A549 treated with DMSO at 1 μM for 4 hours (cell line): ENCODE results near the gene PCSK9. TPM values are rescaled to one million over a fixed set of nuclear protein-coding genes. Genes with fewer than 3 reads are reported as not detected.

ENCODE experiments used
- total RNA-seq: library from RNA; stranded (reverse); fragments of 200-300 nt; extraction: Qiagen RNA extraction; gene quantifications from 5 replicates; pipeline ENCODE4 v1.2.3, GENCODE V29; 2022; ENCODE audit warnings: low read depth

The PCSK9 gene
- total RNA-seq, result 3.8 to 4.6 TPM (median 4.1 TPM) in 5 replicates

DNA sequence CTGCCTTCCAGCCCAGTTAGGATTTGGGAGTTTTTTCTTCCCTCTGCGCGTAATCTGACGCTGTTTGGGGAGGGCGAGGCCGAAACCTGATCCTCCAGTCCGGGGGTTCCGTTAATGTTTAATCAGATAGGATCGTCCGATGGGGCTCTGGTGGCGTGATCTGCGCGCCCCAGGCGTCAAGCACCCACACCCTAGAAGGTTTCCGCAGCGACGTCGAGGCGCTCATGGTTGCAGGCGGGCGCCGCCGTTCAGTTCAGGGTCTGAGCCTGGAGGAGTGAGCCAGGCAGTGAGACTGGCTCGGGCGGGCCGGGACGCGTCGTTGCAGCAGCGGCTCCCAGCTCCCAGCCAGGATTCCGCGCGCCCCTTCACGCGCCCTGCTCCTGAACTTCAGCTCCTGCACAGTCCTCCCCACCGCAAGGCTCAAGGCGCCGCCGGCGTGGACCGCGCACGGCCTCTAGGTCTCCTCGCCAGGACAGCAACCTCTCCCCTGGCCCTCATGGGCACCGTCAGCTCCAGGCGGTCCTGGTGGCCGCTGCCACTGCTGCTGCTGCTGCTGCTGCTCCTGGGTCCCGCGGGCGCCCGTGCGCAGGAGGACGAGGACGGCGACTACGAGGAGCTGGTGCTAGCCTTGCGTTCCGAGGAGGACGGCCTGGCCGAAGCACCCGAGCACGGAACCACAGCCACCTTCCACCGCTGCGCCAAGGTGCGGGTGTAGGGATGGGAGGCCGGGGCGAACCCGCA lies at the start of gene PCSK9:
TSS of gene PCSK9 (plus strand) at position 207 of the 741 bp plus-strand sequence. CDS start at position 497, 290 bp downstream.

DNA sequence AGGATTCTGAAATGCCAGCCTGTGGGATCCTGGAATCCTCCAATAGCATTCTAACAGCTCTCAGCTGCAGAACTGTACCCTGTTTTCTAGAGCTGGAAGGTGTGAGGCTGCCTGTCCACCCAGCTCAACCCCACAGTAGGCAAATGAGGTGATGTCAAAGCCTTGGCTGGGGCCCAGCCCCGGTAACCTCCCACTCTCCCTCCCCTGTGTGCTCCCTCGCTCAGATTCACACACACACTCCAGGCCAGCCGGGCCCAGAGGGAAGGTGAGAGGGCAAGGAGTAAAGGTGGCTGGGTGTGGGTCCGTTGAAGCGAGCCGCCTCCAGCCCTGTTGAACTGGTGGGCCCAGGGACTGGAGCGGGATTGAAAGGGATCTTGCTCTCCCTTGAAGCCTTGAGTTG lies 40.7 kb upstream of the PCSK9 start, which contains the start of gene BSND:
TSS of gene BSND (plus strand) at position 257 of the 400 bp plus-strand sequence. CDS start 254 bp downstream, outside the sequence.

Other genes starting within 250 kb of the PCSK9 start
- gene TTC22, start 238.2 kb upstream of the PCSK9 start, total RNA-seq, result not detected in 5 replicates
- 39.6 to 43.4 TPM (median 42.6 TPM) in 5 replicates for gene DHCR24, start 152.4 kb upstream of the PCSK9 start, total RNA-seq
- 0.34 to 0.50 TPM (median 0.40 TPM) in 3 of 5 replicates, not detected in the others for gene TMEM61, start 58.9 kb upstream of the PCSK9 start, total RNA-seq
- not detected in 5 replicates for gene BSND, start 40.6 kb upstream of the PCSK9 start, total RNA-seq
- gene USP24, start 175.8 kb downstream of the PCSK9 start, total RNA-seq, result 12.9 to 16.7 TPM (median 15.5 TPM) in 5 replicates